Tibial artery (tissue), 4 donors: ENCODE results near the gene GRIP1.
"Not testable (repeated sequence)": the region's sequence is repeated elsewhere in the genome, so short reads cannot be mapped to it uniquely, and the experiment has no call there.

Source experiments
- DNase-seq, 2 donors: peaks; one replicate each; pipeline ENCODE4 v3.0.0-alpha.2; 2019
- H3K27ac ChIP-seq, 2 donors: fragments of 200-600 bp; sonication (generic) in 1 of 2; 1 replicate in 1 of 2; 2 replicates in 1 of 2; pipeline ENCODE4 v1.5.1; 2018 to 2019; ENCODE audit warnings: mild to moderate bottlenecking in 1 of 2
- H3K27me3 ChIP-seq, 2 donors: fragments of 200-600 bp; sonication (generic) in 1 of 2; one replicate each; pipeline versions ENCODE4 v1.5.1 to v1.6.0; 2016 to 2019
- H3K36me3 ChIP-seq, 3 donors: fragments of 200-600 bp; sonication (generic) in 2 of 3; one replicate each; pipeline ENCODE4 v1.5.1; 2016 to 2019; ENCODE audit warnings: mild to moderate bottlenecking in 2 of 3
- H3K4me1 ChIP-seq, 4 donors: fragments of 200-600 bp; sonication (generic) in 2 of 4; 1 replicate in 3 of 4; 2 replicates in 1 of 4; pipeline ENCODE4 v1.5.1; 2016 to 2019
- H3K4me3 ChIP-seq, 2 donors: fragments of 200-600 bp; sonication (generic) in 1 of 2; 1 replicate in 1 of 2; 2 replicates in 1 of 2; pipeline ENCODE4 v1.5.1; 2018 to 2019; ENCODE audit warnings: mild to moderate bottlenecking in 2 of 2
- H3K9me3 ChIP-seq, 3 donors: fragments of 200-600 bp; sonication (generic) in 1 of 3; one replicate each; pipeline ENCODE4 v1.5.1; 2016 to 2019
- CTCF ChIP-seq, 2 experiments: fragments of 200-600 bp in 1 of 2; fragments of 450-650 bp in 1 of 2; IDR thresholded peaks; one replicate each; pipeline ENCODE4 v1.5.1; 2017 to 2019; ENCODE audit warnings: antibody characterized with exemption in 2 of 2, mild to moderate bottlenecking in 1 of 2, moderate library complexity in 1 of 2
- intact Hi-C: fragments of 100-400 bp; cut with DNase I; formaldehyde crosslinking; loops from one replicate; pipeline ENCODE4 v1.15.0; 2023; ENCODE audit warnings: low total_unique reads

GRIP1 gene

DNA sequence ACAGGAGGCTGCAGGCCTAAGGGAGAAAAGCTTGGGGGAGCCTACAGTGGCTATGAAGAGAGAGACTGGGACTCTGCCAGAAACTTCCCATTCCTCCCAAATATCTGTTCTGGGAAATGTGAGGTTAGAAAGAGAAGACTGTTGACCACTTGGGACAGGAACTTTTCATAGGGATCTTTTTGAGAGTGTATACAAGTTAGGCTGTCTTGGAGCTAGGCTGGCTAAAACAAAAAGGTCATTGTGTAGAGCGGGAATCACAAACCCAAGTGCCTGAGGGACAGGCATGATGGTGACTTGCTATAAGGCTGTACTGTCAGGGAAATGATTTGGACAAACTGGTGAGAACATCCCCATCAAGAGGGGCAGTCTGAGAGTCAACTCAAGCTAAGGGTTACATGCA lies 175.1 kb downstream of the GRIP1 start:
- no peak for TF ChIP-seq CTCF (IDR thresholded peaks at IDR 0.05)
- no peaks in the 10 kb centered on the region for H3K36me3 ChIP-seq
- no peaks in the 10 kb centered on the region for H3K9me3 ChIP-seq
- H3K4me1 ChIP-seq = no peaks in the 10 kb centered on the region
- H3K27ac ChIP-seq = no peak overlapping the region
- H3K4me3 ChIP-seq = no peak overlapping the region
- no peak for DNase-seq
- intact Hi-C loops = no loop called here
- no peaks in the 10 kb centered on the region for H3K27me3 ChIP-seq

DNA sequence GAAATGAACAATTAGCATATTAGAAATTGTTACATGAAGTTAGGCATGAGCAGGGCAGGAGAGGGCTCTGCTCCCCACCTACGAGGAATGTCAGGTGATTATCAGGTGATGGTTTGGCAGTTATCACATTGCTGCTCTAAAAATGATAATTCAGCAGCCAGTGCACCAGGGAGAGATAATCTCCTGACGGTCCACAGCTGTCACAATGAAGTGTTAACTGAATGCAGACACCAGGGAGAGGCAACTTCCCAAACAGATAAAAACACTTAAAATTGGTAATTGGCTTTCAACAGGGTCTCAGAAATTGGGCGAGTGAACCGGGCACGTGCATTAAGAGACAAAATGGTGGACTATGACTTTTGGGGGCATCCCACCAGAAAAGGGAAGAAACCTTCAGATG lies 176.0 kb downstream of the GRIP1 start:
- H3K9me3 ChIP-seq = no peaks in the 10 kb centered on the region
- intact Hi-C loops = no loop called here
- H3K27me3 ChIP-seq = no peaks in the 10 kb centered on the region
- TF ChIP-seq CTCF (IDR thresholded peaks at IDR 0.05) = no peak
- H3K4me1 ChIP-seq = no peaks in the 10 kb centered on the region
- H3K36me3 ChIP-seq = no peaks in the 10 kb centered on the region
- H3K4me3 ChIP-seq = no peak overlapping the region
- DNase-seq = no peak
- H3K27ac ChIP-seq = no peak overlapping the region

GRCh38 chr12:66500841-66501240 lies 178.0 kb downstream of the GRIP1 start:
- no peaks in the 10 kb centered on the region for H3K9me3 ChIP-seq
- peaks cover 0 to 4% of the 10 kb centered on the region in 2 donors for H3K27me3 ChIP-seq
- no peak overlapping the region for H3K27ac ChIP-seq
- H3K36me3 ChIP-seq = no peaks in the 10 kb centered on the region
- intact Hi-C loops = no loop called here
- DNase-seq = no peak
- TF ChIP-seq CTCF (IDR thresholded peaks at IDR 0.05) = no peak
- no peak overlapping the region for H3K4me3 ChIP-seq
- no peaks in the 10 kb centered on the region for H3K4me1 ChIP-seq

GRCh38 chr12:66500091-66500490 lies 178.8 kb downstream of the GRIP1 start:
- intact Hi-C loops = no loop called here
- H3K36me3 ChIP-seq = no peaks in the 10 kb centered on the region
- no peak for TF ChIP-seq CTCF (IDR thresholded peaks at IDR 0.05)
- H3K4me3 ChIP-seq = no peak overlapping the region
- DNase-seq = no peak
- no peaks in the 10 kb centered on the region for H3K9me3 ChIP-seq
- H3K27ac ChIP-seq = no peak overlapping the region
- peaks cover 0 to 4% of the 10 kb centered on the region in 2 donors for H3K27me3 ChIP-seq
- H3K4me1 ChIP-seq = no peaks in the 10 kb centered on the region

GRCh38 chr12:66499000-66499399 lies 179.9 kb downstream of the GRIP1 start:
- DNase-seq = no peak
- no peaks in the 10 kb centered on the region for H3K36me3 ChIP-seq
- no peak overlapping the region for H3K4me3 ChIP-seq
- H3K27ac ChIP-seq = no peak overlapping the region
- H3K9me3 ChIP-seq = no peaks in the 10 kb centered on the region
- TF ChIP-seq CTCF (IDR thresholded peaks at IDR 0.05) = no peak
- intact Hi-C loops = no loop called here
- H3K27me3 ChIP-seq = peaks cover 0 to 4% of the 10 kb centered on the region in 2 donors
- H3K4me1 ChIP-seq = no peaks in the 10 kb centered on the region

- H3K4me3 ChIP-seq, DNase-seq, H3K4me1 ChIP-seq, intact Hi-C loops, H3K27ac ChIP-seq, H3K36me3 ChIP-seq, H3K9me3 ChIP-seq, H3K27me3 ChIP-seq: not testable (repeated sequence)
Observed at GRCh38 chr12:66498059-66498458, 180.8 kb downstream of the GRIP1 start.
